Glutamatergic neuron (in vitro differentiated cells): ENCODE measurements around the gene FEM1B. TPM values are rescaled to one million over a fixed set of nuclear protein-coding genes. Genes with fewer than 3 reads are reported as not detected.

Experiments
- DNase-seq: peaks from one replicate; pipeline ENCODE4 v3.0.0; 2022
- H3K27ac Mint-ChIP-seq: one replicate; pipeline ENCODE4 v1.8.0; 2020; ENCODE audit warnings: mild to moderate bottlenecking, mixed read lengths, inconsistent platforms; ENCODE audit not compliant: unreplicated experiment
- H3K27me3 Mint-ChIP-seq: one replicate; pipeline ENCODE4 v1.8.0; 2020; ENCODE audit warnings: mild to moderate bottlenecking, moderate library complexity, mixed read lengths, inconsistent platforms; ENCODE audit not compliant: unreplicated experiment
- H3K36me3 Mint-ChIP-seq: one replicate; pipeline ENCODE4 v1.8.0; 2020; ENCODE audit warnings: mild to moderate bottlenecking, mixed read lengths, inconsistent platforms; ENCODE audit not compliant: unreplicated experiment
- H3K4me1 Mint-ChIP-seq: one replicate; pipeline ENCODE4 v1.8.0; 2020; ENCODE audit warnings: mild to moderate bottlenecking, low read depth, mixed read lengths, inconsistent platforms; ENCODE audit not compliant: unreplicated experiment
- H3K4me3 Mint-ChIP-seq: one replicate; pipeline ENCODE4 v1.8.0; 2020; ENCODE audit warnings: mild to moderate bottlenecking, mixed read lengths, inconsistent platforms; ENCODE audit not compliant: unreplicated experiment
- H3K9me3 Mint-ChIP-seq: one replicate; pipeline ENCODE4 v1.8.0; 2020; ENCODE audit warnings: mild to moderate bottlenecking, moderate library complexity, mixed read lengths, inconsistent platforms; ENCODE audit not compliant: unreplicated experiment
- total RNA-seq: library from RNA; stranded (reverse); fragmentation: NEBNext Ultra II Directional; extraction: Animal tissue kit (Norgen Biotek cat#: 25700); gene quantifications from one replicate; pipeline ENCODE4 v1.2.1, GENCODE V29; 2021; ENCODE audit not compliant: unreplicated experiment
- TF ChIP-seq, protein P1 (sequence below): fragments of 200-600 bp; sonication (generic); IDR thresholded peaks from one replicate; pipeline ENCODE4 v1.5.0; 2021; ENCODE audit not compliant: partially characterized antibody, unreplicated experiment

Gene FEM1B
- total RNA-seq, 1 donor from 2014 or later, result 69.6 TPM

DNA sequence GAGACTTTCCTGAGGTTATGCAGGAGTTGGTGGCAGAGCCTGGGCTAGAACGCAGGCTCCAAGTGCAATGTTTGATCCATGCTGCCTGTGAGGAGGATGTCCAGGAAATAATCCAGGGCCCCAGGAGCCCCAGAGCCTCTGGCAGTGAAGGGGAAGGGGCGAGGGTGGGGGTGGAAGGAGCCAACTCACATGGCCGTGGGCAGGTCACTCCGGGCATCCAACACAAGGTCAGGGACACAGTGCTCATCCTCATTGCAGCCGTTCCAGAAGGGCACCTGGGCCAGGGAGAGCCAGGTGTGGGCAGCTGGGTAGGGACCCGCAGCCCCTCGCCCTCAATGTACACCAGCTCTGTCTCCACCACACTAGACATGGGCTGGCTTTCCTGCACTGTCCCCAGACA, 43.7 kb downstream of the FEM1B start:
- Mint-ChIP-seq H3K27ac (no peak overlapping the region), H3K36me3 (peaks cover 3% of the 10 kb centered on the region), H3K27me3 (peaks cover 5% of the 10 kb centered on the region), H3K4me1 (peaks cover 4% of the 10 kb centered on the region), H3K9me3 (peaks cover 2% of the 10 kb centered on the region), H3K4me3 (no peak overlapping the region)
- TF ChIP-seq, protein P1, sequence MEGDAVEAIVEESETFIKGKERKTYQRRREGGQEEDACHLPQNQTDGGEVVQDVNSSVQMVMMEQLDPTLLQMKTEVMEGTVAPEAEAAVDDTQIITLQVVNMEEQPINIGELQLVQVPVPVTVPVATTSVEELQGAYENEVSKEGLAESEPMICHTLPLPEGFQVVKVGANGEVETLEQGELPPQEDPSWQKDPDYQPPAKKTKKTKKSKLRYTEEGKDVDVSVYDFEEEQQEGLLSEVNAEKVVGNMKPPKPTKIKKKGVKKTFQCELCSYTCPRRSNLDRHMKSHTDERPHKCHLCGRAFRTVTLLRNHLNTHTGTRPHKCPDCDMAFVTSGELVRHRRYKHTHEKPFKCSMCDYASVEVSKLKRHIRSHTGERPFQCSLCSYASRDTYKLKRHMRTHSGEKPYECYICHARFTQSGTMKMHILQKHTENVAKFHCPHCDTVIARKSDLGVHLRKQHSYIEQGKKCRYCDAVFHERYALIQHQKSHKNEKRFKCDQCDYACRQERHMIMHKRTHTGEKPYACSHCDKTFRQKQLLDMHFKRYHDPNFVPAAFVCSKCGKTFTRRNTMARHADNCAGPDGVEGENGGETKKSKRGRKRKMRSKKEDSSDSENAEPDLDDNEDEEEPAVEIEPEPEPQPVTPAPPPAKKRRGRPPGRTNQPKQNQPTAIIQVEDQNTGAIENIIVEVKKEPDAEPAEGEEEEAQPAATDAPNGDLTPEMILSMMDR, result no peak
- DNase-seq, result no peak

DNA sequence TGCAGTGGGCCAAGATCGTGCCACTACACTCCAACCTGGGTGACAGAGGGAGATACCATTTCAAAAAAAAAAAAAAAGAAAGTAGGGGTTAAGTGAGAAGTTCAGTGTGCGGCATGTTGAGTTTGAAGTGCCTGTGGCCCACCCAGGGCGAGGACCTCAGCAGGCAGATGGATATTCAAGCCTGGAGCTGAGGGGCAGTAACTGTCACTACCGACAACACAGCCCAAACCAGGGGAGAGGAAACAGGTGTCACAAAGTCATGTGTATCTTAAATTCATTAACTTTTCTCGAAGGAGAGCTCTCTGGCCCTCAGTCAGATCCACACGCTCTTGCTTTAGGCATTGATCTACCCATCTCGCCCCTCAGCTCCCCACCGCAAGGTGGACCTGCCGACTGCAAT, 45.3 kb downstream of the FEM1B start:
- DNase-seq, result no peak
- TF ChIP-seq, protein P1, result no peak
- Mint-ChIP-seq H3K9me3 (peaks cover 2% of the 10 kb centered on the region), H3K36me3 (peaks cover 3% of the 10 kb centered on the region), H3K4me1 (no peaks in the 10 kb centered on the region), H3K27ac (no peak overlapping the region), H3K27me3 (peaks cover 4% of the 10 kb centered on the region), H3K4me3 (no peak overlapping the region)

DNA sequence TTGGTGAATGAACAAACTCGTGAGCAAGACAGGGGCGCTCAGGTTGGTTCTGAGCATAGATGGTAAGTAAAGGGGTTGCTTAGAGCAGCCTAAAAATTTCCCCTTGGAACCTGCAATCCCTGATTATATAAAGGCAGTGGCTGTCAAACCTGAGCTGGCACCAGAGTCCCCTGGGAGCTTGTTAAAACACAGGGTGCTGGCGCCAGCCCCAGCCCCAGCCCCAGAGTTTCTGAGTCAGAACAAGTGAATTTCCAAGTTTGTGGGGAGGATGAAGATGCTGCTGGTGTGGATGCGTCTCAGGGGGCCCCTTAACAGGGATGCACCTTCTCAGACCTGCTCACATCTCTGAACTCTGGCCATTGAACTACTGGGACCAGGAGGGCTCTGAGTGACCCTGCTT, 48.2 kb downstream of the FEM1B start:
- TF ChIP-seq, protein P1, result no peak
- H3K9me3 Mint-ChIP-seq, result peaks cover 6% of the 10 kb centered on the region
- peaks cover 14% of the 10 kb centered on the region for H3K4me1 Mint-ChIP-seq
- no peak for DNase-seq
- H3K4me3 Mint-ChIP-seq, result no peak overlapping the region
- H3K27ac Mint-ChIP-seq, result no peak overlapping the region
- no peaks in the 10 kb centered on the region for H3K36me3 Mint-ChIP-seq
- peaks cover 2% of the 10 kb centered on the region for H3K27me3 Mint-ChIP-seq

DNA sequence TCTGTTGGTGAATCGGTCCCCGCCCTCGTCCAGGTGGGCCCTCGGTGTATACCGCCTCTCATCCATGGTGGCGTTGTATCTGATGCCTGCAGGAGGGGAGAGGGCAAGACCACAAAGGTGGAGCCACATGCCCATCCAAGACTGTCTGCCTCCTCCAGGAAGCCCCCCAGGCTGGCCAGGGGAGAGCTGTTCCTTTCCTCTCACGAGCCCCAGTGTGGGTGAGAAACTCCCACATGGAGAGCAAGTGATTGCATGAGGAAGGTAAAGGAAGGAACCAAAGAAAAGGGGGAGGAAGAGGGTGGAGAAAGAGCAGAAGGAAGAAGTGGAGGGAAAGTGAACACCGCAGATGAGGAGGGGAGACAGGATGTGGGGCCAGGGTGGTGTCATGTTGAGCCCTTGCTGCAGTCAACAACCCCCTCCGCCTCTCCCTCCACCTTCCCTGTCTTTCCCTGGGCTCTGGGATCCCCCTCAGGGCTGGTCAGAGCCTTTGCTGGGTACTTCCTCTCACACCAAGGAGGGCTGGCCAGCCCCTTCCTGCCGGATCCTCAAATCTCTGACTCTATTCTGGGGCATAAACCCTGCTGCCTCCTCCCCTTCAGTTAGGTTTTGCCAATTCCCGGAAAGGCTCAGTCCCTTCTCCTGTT, 49.3 kb downstream of the FEM1B start:
- H3K27ac Mint-ChIP-seq, result no peak overlapping the region
- no peaks in the 10 kb centered on the region for H3K36me3 Mint-ChIP-seq

DNA sequence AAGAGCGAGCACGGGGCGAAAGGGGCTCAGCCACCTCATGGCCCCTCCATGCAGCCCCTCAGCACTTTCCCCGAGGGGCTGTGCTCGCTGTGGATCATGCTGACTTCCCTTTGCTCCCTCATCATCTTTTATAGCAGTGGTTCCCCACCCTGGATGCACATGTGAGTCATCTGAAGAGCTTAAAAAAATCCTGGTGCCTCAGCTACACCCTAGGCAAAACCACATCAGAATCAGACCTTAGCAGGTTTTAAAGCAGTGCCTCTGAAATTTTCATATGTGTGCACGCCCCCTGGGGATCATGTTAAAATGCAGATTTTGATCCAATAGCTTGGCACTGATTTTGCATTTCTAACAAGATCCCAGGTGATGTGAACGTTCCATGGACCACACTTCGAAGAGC, 50.9 kb downstream of the FEM1B start:
- Mint-ChIP-seq H3K27ac (no peak overlapping the region), H3K36me3 (no peaks in the 10 kb centered on the region), H3K27me3 (peaks cover 2% of the 10 kb centered on the region), H3K4me1 (peaks cover 19% of the 10 kb centered on the region), H3K9me3 (peaks cover 11% of the 10 kb centered on the region), H3K4me3 (no peak overlapping the region)
- TF ChIP-seq, protein P1, result no peak
- no peak for DNase-seq

More for the DNA sequence above, 49.3 kb downstream of the FEM1B start:
- DNase-seq, result no peak
- H3K9me3 Mint-ChIP-seq, result peaks cover 11% of the 10 kb centered on the region
- H3K27me3 Mint-ChIP-seq, result peaks cover 2% of the 10 kb centered on the region
- peaks cover 19% of the 10 kb centered on the region for H3K4me1 Mint-ChIP-seq
- no peak overlapping the region for H3K4me3 Mint-ChIP-seq
- TF ChIP-seq, protein P1, result no peak
